ENCODE measurements around the gene PAIP1. TPM values are rescaled to one million over a fixed set of nuclear protein-coding genes. Genes with fewer than 3 reads are reported as not detected.
"Not testable (repeated sequence)": the region's sequence is repeated elsewhere in the genome, so short reads cannot be mapped to it uniquely, and the experiment has no call there.

Gene PAIP1
- total RNA-seq, 3 donors from 2014 or later = 70.5 to 104 (median 94.1) TPM

GRCh38 chr5:43553381-43553780 is 3.5 kb downstream of the PAIP1 start:
- H3K27me3 ChIP-seq = no peaks in the 10 kb centered on the region
- TF ChIP-seq CTCF (IDR thresholded peaks at IDR 0.05) (no peak), POLR2AphosphoS5 (IDR thresholded peaks at IDR 0.05) (no peak), POLR2A (IDR thresholded peaks at IDR 0.05) (no peak)
- no peak overlapping the region for H3K4me3 ChIP-seq
- intact Hi-C loops (cut with DNase I; ENCODE audit: low total_unique reads) = no loop called here
- H3K4me1 ChIP-seq = peaks cover 0 to 9% of the 10 kb centered on the region in 2 donors
- H3K36me3 ChIP-seq = no peaks in the 10 kb centered on the region
- no peaks in the 10 kb centered on the region for H3K9me3 ChIP-seq
- H3K27ac ChIP-seq = no peak overlapping the region
- no peak for DNase-seq (ENCODE audit: low spot score in 2 of 2)

- DNase-seq (ENCODE audit: low spot score in 2 of 2) = no peak
- no peaks in the 10 kb centered on the region for H3K9me3 ChIP-seq
- peaks cover 0 to 9% of the 10 kb centered on the region in 2 donors for H3K4me1 ChIP-seq
- no peaks in the 10 kb centered on the region for H3K27me3 ChIP-seq
- TF ChIP-seq POLR2AphosphoS5 (IDR thresholded peaks at IDR 0.05) (no peak), CTCF (IDR thresholded peaks at IDR 0.05) (no peak), POLR2A (IDR thresholded peaks at IDR 0.05) (no peak)
- no peak overlapping the region for H3K4me3 ChIP-seq
- intact Hi-C loops (cut with DNase I; ENCODE audit: low total_unique reads) = no loop called here
- no peaks in the 10 kb centered on the region for H3K36me3 ChIP-seq
- no peak overlapping the region for H3K27ac ChIP-seq
Measured at GRCh38 chr5:43551731-43552130, 5.1 kb downstream of the PAIP1 start.

GRCh38 chr5:43549272-43549671 is 7.6 kb downstream of the PAIP1 start:
- H3K9me3 ChIP-seq; H3K36me3 ChIP-seq; H3K27ac ChIP-seq; H3K4me3 ChIP-seq; H3K27me3 ChIP-seq; DNase-seq (ENCODE audit: low spot score in 2 of 2); H3K4me1 ChIP-seq; intact Hi-C loops (cut with DNase I; ENCODE audit: low total_unique reads): not testable (repeated sequence)

GRCh38 chr5:43548358-43548757 is 8.5 kb downstream of the PAIP1 start:
- Histone ChIP-seq H3K9me3 (no peaks in the 10 kb centered on the region), H3K27me3 (no peaks in the 10 kb centered on the region), H3K4me1 (no peaks in the 10 kb centered on the region), H3K27ac (no peak overlapping the region), H3K36me3 (peaks cover 3% of the 10 kb centered on the region), H3K4me3 (no peak overlapping the region)
- intact Hi-C loops (cut with DNase I; ENCODE audit: low total_unique reads) = no loop called here
- DNase-seq (ENCODE audit: low spot score in 2 of 2) = no peak
- TF ChIP-seq POLR2AphosphoS5 (IDR thresholded peaks at IDR 0.05) (no peak), POLR2A (IDR thresholded peaks at IDR 0.05) (no peak), CTCF (IDR thresholded peaks at IDR 0.05) (no peak)

- no peak overlapping the region for H3K27ac ChIP-seq
- intact Hi-C loops (cut with DNase I; ENCODE audit: low total_unique reads) = no loop called here
- H3K36me3 ChIP-seq = peaks cover 3% of the 10 kb centered on the region
- no peak overlapping the region for H3K4me3 ChIP-seq
- H3K9me3 ChIP-seq = no peaks in the 10 kb centered on the region
- no peaks in the 10 kb centered on the region for H3K4me1 ChIP-seq
- TF ChIP-seq CTCF (IDR thresholded peaks at IDR 0.05) = no peak
- TF ChIP-seq POLR2AphosphoS5 (IDR thresholded peaks at IDR 0.05) = no peak
- TF ChIP-seq POLR2A (IDR thresholded peaks at IDR 0.05) = no peak
- no peak for DNase-seq (ENCODE audit: low spot score in 2 of 2)
- H3K27me3 ChIP-seq = no peaks in the 10 kb centered on the region
Measured at GRCh38 chr5:43547532-43547931, 9.3 kb downstream of the PAIP1 start.

- intact Hi-C loops (cut with DNase I; ENCODE audit: low total_unique reads) = no loop called here
- Histone ChIP-seq H3K27ac (no peak overlapping the region), H3K36me3 (peaks cover 8% of the 10 kb centered on the region), H3K27me3 (no peaks in the 10 kb centered on the region), H3K9me3 (no peaks in the 10 kb centered on the region), H3K4me1 (no peaks in the 10 kb centered on the region), H3K4me3 (no peak overlapping the region)
- no peak for DNase-seq (ENCODE audit: low spot score in 2 of 2)
- TF ChIP-seq POLR2A (IDR thresholded peaks at IDR 0.05) (no peak), POLR2AphosphoS5 (IDR thresholded peaks at IDR 0.05) (no peak), CTCF (IDR thresholded peaks at IDR 0.05) (no peak)
Measured at GRCh38 chr5:43543434-43543833, 13.4 kb downstream of the PAIP1 start.
